Transverse colon (tissue), 4 donors: Measurements from ENCODE around the gene ZNF439.

ENCODE experiments used
- CTCF ChIP-seq, 5 experiments: fragments of 200-600 bp in 3 of 5; fragments of 450-650 bp in 2 of 5; sonication (generic) in 3 of 5; IDR thresholded peaks; 1 replicate in 2 of 5; 2 replicates in 3 of 5; pipeline ENCODE4 v1.5.1; 2016 to 2017; ENCODE audit warnings: antibody characterized with exemption in 5 of 5, inconsistent platforms in 3 of 5, mild to moderate bottlenecking in 2 of 5, moderate library complexity in 1 of 5
- POLR2AphosphoS5 ChIP-seq, 3 donors: sonication (generic); formaldehyde crosslinking; IDR thresholded peaks; one replicate each; pipeline ENCODE4 v1.6.1; 2016; ENCODE audit warnings: antibody characterized with exemption in 3 of 3

DNA sequence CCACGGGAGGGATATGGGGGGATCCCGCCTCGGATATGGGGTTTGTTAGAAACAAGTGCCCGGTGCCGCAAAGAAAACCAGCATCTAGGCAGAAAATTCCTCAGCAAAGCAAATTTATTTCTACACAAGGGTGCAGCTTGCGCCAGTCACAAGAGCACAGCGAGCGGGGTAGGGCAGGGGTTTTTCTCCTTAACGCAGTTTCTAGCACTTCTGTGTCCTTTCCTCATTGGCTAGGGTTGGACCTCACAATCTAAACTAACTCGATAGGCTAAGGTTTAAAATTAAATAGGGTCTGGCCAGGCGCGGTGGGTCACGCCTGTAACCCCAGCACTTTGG is 33.9 kb upstream of the ZNF439 start:
- TF ChIP-seq CTCF (IDR thresholded peaks at IDR 0.05): no peak
- no peak for TF ChIP-seq POLR2AphosphoS5 (IDR thresholded peaks at IDR 0.05)
